Pancreas (tissue), 10 donors: Measurements from ENCODE around the gene DOHH. TPM values are rescaled to one million over a fixed set of nuclear protein-coding genes. Genes with fewer than 3 reads are reported as not detected.
"Not testable (repeated sequence)": the region's sequence is repeated elsewhere in the genome, so short reads cannot be mapped to it uniquely, and the experiment has no call there.

Experiments
- ATAC-seq, 4 donors: fragments of 200-7000 bp; cut with Tn5 transposase; one replicate each; pipeline versions ENCODE4 v1.8.0 to v1.9.1; 2020; ENCODE audit warnings: mild to moderate bottlenecking in 4 of 4, moderate library complexity in 4 of 4
- DNase-seq, 6 donors: peaks; one replicate each; pipeline ENCODE4 v3.0.0-alpha.2; 2020
- FAIRE-seq: peaks from 2 replicates; lab custom pipeline; 2012; peaks lifted over from hg19 to GRCh38; lab: Jason Lieb, UNC
- H3K27ac ChIP-seq, 4 donors: fragments of 200-600 bp; sonication (generic); 1 replicate in 3 of 4; 2 replicates in 1 of 4; pipeline versions ENCODE4 v1.5.0 to v1.8.0; 2020
- H3K27me3 ChIP-seq, 4 donors: fragments of 200-600 bp; one replicate each; pipeline ENCODE4 v1.8.0; 2021
- H3K36me3 ChIP-seq, 3 donors: fragments of 200-600 bp; sonication (generic) in 1 of 3; one replicate each; pipeline versions ENCODE4 v1.5.0 to v1.8.0; 2020 to 2021
- H3K4me1 ChIP-seq, 3 donors: fragments of 200-600 bp; one replicate each; pipeline ENCODE4 v1.8.0; 2021
- H3K4me3 ChIP-seq, 4 donors: fragments of 200-600 bp; sonication (generic) in 2 of 4; one replicate each; pipeline versions ENCODE4 v1.5.0 to v1.8.0; 2020 to 2021
- H3K9me3 ChIP-seq, 4 donors: fragments of 200-600 bp; one replicate each; pipeline ENCODE4 v1.8.0; 2021
- CTCF ChIP-seq, 4 donors: fragments of 200-600 bp; sonication (generic) in 3 of 4; IDR thresholded peaks; one replicate each; pipeline versions ENCODE4 v1.5.0 to v1.8.0; 2021; ENCODE audit warnings: antibody characterized with exemption in 4 of 4
- WGBS, 2 donors: extraction: QIAGEN DNeasy Blood & Tissue Kit; methylation state at CpG; one replicate each; pipeline ENCODE4 v1.1.7; 2013; 5-methylcytosine and 5-hydroxymethylcytosine counted together
- intact Hi-C, 3 donors: fragments of 100-400 bp; cut with DNase I; formaldehyde crosslinking; loops; one replicate each; pipeline versions ENCODE4 v1.11.1 to v1.14.2; 2022
- polyA plus RNA-seq, 2 donors: library from polyadenylated mRNA; stranded (reverse); fragments of 200-250 nt; gene quantifications; one replicate each; pipeline ENCODE4 v1.2.3, GENCODE V29; 2013
- total RNA-seq, 6 donors: library from RNA; stranded (reverse); fragmentation: NEBNext Ultra II Directional in 4 of 6; extraction: Animal tissue kit (Norgen Biotek cat#: 25700) in 4 of 6; gene quantifications; one replicate each; pipeline versions ENCODE4 v1.2.1 to v1.2.4, GENCODE V29; 2021 to 2023
- donor health status: healthy with polysubstance abuse.
- donor health status: DM: no; HTN: no; CAD: no; lungs with moderate emphysema.
- donor health status: DM: no; HTN: no; CAD: no.
- donor health status: control.
- donor health status: control.
- donor health status: Bipolar disorder and iron deficiency.
- donor health status: DM: yes; HTN: yes; CAD: no.
- donor health status: DM: no; HTN: no; CAD: no.
- donor health status: DM: no; HTN: no; CAD: no.
- donor health status: DM: yes; HTN: yes; CAD: no.

Gene DOHH
- total and polyA plus RNA-seq, 8 donors, result 3.2 to 10.5 (median 5.0) TPM

GRCh38 chr19:3509566-3509989 lies 9.1 kb upstream of the DOHH start:
- 89 to 91% methylated on average over 15 of the region's 15 CpGs for WGBS, 2 donors
- no peak for TF ChIP-seq CTCF (IDR thresholded peaks at IDR 0.05)
- no peak for FAIRE-seq
- Histone ChIP-seq H3K27me3 (no peaks in the 10 kb centered on the region), H3K36me3 (no peaks in the 10 kb centered on the region), H3K27ac (no peak overlapping the region), H3K4me3 (no peak overlapping the region), H3K4me1 (peaks cover 0 to 11% (median 10%) of the 10 kb centered on the region in 3 donors), H3K9me3 (no peaks in the 10 kb centered on the region)
- DNase-seq, result no peak
- ATAC-seq, result no peak
- intact Hi-C loops, result no loop called here

- peak in 1 of 6 donors; percentile 44 for DNase-seq
- H3K27ac ChIP-seq, result no peak overlapping the region
- FAIRE-seq, result no peak
- no peak for ATAC-seq
- no peak for TF ChIP-seq CTCF (IDR thresholded peaks at IDR 0.05)
- whole genome bisulfite sequencing, 2 donors, result 90 to 92% methylated on average over 23 of the region's 23 CpGs
- no peaks in the 10 kb centered on the region for H3K9me3 ChIP-seq
- intact Hi-C loops, result no loop called here
- H3K4me1 ChIP-seq, result peaks cover 0 to 11% (median 10%) of the 10 kb centered on the region in 3 donors
- no peaks in the 10 kb centered on the region for H3K36me3 ChIP-seq
- no peaks in the 10 kb centered on the region for H3K27me3 ChIP-seq
- no peak overlapping the region for H3K4me3 ChIP-seq
These were observed 8.5 kb upstream of the DOHH start for GRCh38 chr19:3508771-3509535.

GRCh38 chr19:3508121-3508661 lies 7.7 kb upstream of the DOHH start:
- H3K27ac ChIP-seq, H3K27me3 ChIP-seq: not testable (repeated sequence)

GRCh38 chr19:3507371-3508120 lies 7.1 kb upstream of the DOHH start:
- H3K27me3 ChIP-seq, result no peaks in the 10 kb centered on the region
- ATAC-seq, result peak in 3 of 4 donors; percentile 7 to 14 (median 11)
- 14 to 16% methylated on average over 31 of the region's 31 CpGs for WGBS, 2 donors
- H3K4me1 ChIP-seq, result peaks cover 0 to 7% (median 0%) of the 10 kb centered on the region in 3 donors
- peak overlapping the region; percentile 1 to 98 (median 92) for H3K4me3 ChIP-seq
- FAIRE-seq, result no peak
- H3K36me3 ChIP-seq, result no peaks in the 10 kb centered on the region
- H3K9me3 ChIP-seq, result no peaks in the 10 kb centered on the region
- DNase-seq, result peak in 3 of 6 donors; percentile 48 to 64 (median 56)
- H3K27ac ChIP-seq, result peak overlapping the region in 1 of 4 donors; percentile 36
- TF ChIP-seq CTCF (IDR thresholded peaks at IDR 0.05), result no peak
- intact Hi-C loops, result no loop called here

More at GRCh38 chr19:3508121-3508661, 7.7 kb upstream of the DOHH start:
- peaks cover 0 to 10% (median 6%) of the 10 kb centered on the region in 3 donors for H3K4me1 ChIP-seq
- intact Hi-C loops, H3K36me3 ChIP-seq, H3K4me3 ChIP-seq, ATAC-seq, H3K9me3 ChIP-seq, FAIRE-seq: not testable (repeated sequence)
- 86 to 87% methylated on average over 18 of the region's 18 CpGs for WGBS, 2 donors
- DNase-seq, result peak in 1 of 6 donors; percentile 33
